Heart left ventricle (tissue), 13 donors: ENCODE results near the gene KLHL13.

Source experiments
- POLR2A ChIP-seq, 2 donors: fragments of 450-650 bp; IDR thresholded peaks; one replicate each; pipeline ENCODE4 v1.6.1; 2017; ENCODE audit warnings: antibody characterized with exemption in 2 of 2, mild to moderate bottlenecking in 2 of 2, moderate library complexity in 2 of 2
- TF ChIP-seq, protein P1 (sequence below), 12 donors: fragments of 200-600 bp; sonication (generic) in 4 of 12; IDR thresholded peaks; one replicate each; pipeline versions ENCODE4 v1.5.0 to v1.8.0; 2018 to 2022; ENCODE audit warnings: antibody characterized with exemption in 12 of 12, mild to moderate bottlenecking in 5 of 12
- donor health status: ischemic (EF 13 %, LVEDD 7.1; RV severe dilation, severe dysfunction).
- donor health status: DM: no; HTN: yes; CAD: no.
- donor health status: DM: no; HTN: no; CAD: no.
- donor health status: ischemic (EF 25% LVEDD 6.9; RV normal size, moderate dysfunction).
- donor health status: ischemic (EF 25% LVEDD 5.7; RV mildly dilated, moderate dysfunction).
- donor health status: ischemic (EF 35%, LVEDD 5.7; RV mildly dilated, moderate dysfunction).
- donor health status: nonischemic (EF 11% LVEDD 7.7; RV severe dilation, severe dysfunction).
- donor health status: DM: yes; HTN: yes; CAD: no.
- donor health status: PGD.
- donor health status: ischemic (EF 29% LVEDD 5.4; RV normal size, mild dysfunction).
- donor health status: nonischemic (EF 23%, LVEDD 6.1; RV moderate dilation, normal function).

DNA sequence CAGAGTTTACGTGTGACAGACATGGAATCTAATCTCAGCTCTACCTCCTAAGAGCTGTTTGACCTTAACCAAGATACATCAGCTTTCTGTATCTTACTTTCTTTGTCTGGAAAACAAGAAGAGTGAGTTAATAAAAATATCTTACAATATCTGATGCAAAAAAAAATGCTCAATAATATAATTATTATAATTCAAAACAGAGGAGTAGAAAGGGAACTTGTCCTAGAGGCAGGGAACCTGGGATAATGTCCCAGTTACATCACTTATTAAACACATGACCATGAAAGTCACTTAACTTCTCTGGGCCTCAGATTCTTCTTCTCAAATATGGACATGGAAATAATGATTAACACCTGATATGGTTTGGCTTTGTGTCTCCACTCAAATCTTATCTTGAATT lies 256.1 kb downstream of the KLHL13 start:
- TF ChIP-seq, protein P1, sequence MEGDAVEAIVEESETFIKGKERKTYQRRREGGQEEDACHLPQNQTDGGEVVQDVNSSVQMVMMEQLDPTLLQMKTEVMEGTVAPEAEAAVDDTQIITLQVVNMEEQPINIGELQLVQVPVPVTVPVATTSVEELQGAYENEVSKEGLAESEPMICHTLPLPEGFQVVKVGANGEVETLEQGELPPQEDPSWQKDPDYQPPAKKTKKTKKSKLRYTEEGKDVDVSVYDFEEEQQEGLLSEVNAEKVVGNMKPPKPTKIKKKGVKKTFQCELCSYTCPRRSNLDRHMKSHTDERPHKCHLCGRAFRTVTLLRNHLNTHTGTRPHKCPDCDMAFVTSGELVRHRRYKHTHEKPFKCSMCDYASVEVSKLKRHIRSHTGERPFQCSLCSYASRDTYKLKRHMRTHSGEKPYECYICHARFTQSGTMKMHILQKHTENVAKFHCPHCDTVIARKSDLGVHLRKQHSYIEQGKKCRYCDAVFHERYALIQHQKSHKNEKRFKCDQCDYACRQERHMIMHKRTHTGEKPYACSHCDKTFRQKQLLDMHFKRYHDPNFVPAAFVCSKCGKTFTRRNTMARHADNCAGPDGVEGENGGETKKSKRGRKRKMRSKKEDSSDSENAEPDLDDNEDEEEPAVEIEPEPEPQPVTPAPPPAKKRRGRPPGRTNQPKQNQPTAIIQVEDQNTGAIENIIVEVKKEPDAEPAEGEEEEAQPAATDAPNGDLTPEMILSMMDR (IDR thresholded peaks at IDR 0.05) = no peak
- no peak for TF ChIP-seq POLR2A (IDR thresholded peaks at IDR 0.05)
